HG02759 (cell line): ENCODE measurements around the gene ACP1.
"Not testable (repeated sequence)": the region's sequence is repeated elsewhere in the genome, so short reads cannot be mapped to it uniquely, and the experiment has no call there.

Source experiments
- ATAC-seq: cut with Tn5 transposase; IDR thresholded peaks from one replicate; pipeline ENCODE4 v1.9.1; 2021; ENCODE audit warnings: mild to moderate bottlenecking, moderate library complexity; ENCODE audit not compliant: unreplicated experiment

The ACP1 gene

DNA sequence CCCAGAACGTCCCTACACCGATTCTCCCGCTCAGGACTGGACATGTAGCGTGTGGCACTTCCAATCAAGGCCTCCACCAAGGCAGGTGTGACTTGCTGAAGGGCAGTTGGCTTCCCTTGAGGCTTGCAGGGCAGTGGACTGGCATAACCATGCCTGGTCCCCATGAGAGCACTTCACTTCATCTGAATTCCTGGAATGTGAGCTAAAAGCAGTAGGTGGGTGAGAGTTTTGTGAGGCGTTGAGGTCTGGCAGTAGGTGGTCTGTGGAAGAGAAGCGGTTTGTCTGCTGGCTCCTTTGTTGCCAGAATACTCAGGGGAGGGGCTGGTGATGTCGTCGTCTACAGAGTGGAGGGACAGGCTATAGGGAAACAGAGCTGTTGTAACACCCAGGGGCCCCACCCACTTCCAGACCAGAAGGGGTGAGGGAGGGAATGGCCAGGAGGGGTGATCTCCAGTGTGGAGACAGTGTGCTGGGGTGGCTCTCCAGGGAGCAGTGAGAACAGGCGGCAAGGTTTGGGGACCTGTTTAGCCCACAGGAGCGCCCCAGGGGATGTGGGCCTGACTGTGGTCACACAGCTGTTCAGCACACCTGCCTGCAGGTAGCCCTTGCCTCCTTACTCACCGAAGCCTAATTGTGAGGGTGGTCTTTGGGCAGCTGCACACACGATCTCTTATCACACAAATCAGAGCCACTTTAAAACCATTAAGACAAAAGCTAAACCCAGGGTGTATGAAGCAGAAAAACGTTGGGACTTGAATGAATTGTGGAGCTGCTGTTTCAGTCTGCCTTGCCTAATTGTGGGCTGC lies 44.6 kb downstream of the ACP1 start:
- ATAC-seq = no peak

DNA sequence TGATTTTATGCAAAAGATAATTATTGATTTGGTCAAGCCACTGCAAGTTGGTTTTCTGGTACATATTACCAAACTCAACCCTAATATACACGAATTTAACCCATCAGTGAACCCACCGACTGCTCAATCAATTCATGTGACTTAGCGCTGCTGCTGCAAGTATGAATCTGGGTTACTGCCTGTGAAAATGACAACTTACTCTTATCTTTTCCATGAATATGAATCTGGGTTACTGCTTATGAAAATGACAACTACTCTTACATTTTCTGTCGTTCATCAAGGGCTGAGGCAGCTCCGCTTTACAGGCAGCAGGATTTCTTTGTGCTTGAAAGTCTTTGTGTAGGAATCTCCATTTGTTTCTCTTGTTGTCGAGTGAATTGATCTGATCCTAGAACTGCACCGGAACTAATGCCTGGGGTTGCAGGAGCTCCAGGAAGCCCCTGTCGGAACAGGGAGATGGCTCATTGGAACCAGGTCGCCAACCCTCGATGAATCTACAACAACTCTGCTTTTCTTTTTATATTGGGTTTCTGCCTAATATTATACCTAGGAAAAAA lies 45.3 kb downstream of the ACP1 start:
- ATAC-seq = no peak

DNA sequence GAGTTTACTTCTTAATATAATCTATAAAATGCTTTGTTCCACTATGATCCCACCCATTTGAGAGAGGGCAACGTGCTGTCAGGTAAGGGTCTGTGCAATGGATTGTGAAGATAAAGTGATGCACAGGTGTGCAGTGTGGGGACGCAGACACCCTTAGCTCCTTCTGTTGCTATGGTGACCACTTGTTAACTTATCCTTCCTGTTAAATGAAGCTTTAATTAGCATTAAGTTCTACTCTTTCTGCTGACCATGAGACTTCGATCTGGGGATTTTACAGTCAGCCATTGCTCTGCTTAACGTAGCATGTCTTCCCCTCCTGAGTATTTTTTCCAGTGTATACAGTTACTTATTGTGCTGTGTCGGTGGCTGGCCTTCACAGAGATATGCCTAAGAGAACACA lies 46.2 kb downstream of the ACP1 start:
- ATAC-seq = no peak

DNA sequence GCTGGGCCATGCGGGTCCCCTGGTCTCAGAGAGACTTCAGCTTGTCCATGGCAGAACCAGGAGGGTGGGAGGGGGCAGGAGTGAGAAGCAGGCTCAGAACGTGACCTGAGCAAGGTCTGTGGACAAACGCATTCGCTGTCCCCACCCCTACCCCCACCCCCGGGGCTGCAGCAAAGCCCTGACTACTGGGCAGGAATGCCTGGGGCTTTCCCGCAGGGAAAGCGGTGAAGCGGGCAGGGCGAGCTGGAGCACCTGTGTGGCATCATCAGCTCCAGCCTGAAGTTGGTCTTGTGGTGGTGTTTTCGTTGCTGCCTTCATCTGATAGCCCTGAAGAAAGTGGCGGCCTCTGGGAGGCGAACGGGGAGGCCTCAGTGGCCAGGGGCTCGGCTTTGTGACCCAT lies 49.2 kb downstream of the ACP1 start:
- ATAC-seq = no peak

DNA sequence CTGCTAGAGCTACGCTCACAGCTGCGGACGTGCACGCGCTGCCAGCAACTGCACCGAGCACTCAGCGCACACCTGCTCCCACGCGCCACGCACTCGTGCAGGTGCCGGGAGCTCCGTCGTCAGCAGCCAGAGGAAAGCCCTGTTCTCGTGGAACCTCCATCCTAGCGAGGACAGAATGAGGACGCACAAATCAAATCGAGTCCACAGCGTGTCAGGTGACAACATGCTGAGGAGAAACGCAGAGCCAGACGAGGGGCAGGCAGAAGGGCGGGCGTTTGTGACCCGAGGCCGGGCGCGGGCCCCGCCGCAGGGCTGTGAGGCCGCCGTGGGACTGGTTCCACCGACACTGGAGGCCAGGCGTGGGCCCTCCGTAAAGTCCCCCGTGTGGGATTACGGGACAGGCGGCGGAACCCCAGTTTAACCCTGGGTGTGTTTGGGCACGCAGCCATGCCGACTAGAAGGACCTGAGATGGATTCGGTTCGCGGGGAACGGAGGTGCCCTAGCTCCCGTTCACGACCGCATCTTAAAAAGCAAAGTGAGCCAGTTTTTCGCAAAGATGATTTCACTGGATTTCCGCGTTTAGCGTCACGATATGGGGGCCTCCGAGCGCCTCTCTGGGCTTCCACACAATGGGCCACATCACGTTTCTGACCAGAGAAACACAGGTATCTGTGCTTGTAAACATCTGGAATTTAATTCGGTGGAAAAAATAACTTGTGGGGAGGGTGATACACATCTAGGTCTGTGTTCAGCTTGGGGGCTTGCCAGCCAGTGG lies 50.0 kb downstream of the ACP1 start:
- no peak for ATAC-seq

DNA sequence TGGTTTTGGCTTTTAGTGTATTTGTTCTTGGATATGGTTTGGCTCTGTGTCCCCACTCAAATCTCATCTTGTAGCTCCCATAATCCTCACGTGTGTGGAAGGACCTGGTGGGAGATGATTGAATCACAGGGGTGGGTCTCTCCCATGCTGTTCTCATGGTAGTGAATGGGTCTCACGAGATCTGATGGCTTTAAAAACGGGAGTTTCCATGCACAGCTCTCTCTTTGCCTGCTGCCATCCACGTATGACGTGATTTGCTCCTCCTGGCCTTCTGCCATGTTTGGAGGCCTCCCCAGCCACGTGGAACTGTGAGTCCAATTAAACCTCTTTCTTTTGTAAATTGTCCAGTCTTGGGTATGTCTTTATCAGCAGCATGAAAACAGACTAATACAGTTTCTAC lies 51.2 kb downstream of the ACP1 start:
- ATAC-seq = not testable (repeated sequence)

DNA sequence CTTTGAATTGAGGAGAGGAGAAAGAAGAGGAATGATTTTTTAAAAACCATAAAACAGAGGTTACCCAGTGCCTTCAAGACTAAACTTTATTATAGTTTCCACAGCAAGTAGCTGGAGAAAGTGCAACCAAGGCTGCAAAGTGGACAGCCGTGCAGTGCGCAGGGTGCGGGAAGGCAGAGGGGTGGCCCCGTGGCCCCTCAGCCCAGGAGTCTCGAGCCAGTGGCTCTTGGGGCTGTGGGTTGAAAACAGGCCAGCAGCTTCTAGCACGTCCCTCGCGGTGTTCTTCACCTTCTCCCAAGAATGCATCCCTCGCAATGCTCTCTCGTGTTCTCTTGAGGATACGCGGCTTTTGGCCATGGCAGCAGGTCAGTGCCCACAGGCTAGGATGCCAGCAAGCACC lies 51.6 kb downstream of the ACP1 start:
- no peak for ATAC-seq

DNA sequence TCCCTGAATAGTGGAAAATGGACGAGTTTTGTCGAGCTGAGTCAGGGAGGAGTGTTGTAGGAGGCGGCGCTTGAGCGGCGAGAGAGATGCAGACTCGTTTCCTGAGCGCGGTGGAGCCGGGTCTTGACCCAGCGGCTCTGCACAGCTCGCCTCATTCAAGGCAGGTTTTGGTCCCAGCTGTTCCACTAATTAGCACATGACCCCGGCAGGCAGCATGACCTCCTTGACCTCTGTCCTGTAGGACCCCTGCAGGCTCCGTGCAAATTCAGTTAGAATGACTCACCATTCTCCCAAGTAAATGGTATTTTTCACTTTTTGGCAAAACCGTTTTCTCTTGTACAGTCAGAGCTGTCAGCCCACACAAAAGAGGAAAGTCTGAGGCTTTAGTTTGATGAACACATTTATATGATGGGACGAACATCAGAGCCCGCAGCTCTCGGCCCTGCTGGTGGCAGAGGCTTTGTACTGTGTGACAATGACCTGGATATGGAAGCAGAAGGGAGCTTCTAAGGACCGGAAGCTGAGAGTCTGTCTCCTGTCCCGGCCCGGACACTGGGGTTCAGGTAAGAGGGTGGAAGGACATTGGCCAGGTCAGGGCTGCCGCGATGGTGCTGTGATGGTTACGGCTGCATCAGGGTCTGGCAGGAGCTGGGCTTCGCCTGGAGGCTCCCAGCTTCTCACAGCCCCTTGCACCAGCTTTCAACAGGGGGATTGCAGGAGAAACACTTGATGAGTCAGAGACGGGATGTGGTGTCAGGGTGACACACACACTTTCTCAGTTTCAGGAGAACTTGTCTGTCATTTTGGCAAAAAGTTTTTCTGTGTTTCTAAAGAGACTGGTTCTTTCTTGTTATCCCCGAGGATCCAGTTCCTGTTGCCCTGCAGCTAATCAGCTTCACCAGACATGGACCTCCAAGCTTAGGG lies 53.0 kb downstream of the ACP1 start:
- ATAC-seq = no peak

DNA sequence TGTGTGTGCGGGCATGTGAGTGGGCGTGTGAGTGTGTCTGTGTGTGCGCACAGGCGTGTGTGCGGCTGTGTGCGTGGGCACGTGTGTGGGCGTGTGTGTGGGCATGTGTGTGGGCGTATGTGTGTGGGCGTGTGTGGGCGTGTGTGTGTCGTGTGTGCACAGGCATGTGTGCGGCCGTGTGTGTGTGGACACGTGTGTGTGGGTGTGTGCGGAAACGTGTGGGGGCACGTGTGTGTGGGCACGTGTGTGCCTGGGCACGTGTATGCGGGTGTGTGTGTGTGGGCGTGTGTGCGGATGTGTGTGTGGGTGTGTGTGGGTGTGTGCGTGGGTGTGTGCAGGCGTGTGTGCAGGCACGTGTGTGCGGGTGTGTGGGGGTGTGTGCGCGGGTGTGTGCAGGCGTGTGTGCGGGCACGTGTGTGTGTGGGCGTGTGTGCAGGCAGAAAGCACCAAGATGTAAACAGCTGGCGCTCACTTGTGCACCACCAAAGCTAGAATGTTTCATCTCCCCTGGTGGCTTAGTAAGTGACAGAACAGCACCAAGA lies 54.4 kb downstream of the ACP1 start:
- no peak for ATAC-seq

DNA sequence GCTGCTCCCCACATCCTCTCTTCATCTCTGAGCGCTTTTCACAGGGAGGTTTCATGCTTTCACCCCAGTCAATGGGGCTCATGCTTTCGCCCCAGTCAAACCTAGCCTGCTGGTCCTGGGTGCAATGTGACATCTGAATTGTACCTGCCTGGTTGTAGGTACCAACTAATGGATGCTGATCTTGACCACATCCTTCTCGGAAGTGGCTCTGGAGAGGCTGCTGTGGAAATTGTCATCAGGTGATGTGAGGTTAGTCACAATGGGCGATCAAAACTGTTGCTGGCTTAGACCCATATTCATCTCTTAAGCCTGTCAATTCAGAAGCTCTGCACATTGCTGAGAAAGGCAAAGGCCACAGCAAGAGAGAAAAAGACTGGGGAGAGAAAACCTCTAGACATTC lies 55.8 kb downstream of the ACP1 start:
- ATAC-seq = no peak

DNA sequence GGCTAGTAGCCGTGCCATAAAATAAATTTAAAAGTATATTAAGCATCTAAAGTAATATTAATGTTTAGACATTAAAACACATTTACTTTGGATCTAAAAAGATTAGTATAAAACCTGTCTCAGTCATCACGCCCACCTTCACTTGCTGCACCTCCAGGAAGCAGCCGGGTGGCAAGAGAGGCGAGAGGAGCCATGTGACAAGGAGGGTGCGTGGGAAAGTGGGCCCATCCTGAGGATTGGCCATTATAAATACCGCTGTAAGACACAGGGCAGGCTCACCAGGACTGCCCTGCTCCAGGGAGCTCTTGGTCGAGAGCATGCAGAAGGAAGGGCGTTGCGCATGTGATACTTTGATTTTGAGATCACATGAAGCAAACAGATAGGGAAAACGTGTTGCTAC lies 57.6 kb downstream of the ACP1 start:
- no peak for ATAC-seq

DNA sequence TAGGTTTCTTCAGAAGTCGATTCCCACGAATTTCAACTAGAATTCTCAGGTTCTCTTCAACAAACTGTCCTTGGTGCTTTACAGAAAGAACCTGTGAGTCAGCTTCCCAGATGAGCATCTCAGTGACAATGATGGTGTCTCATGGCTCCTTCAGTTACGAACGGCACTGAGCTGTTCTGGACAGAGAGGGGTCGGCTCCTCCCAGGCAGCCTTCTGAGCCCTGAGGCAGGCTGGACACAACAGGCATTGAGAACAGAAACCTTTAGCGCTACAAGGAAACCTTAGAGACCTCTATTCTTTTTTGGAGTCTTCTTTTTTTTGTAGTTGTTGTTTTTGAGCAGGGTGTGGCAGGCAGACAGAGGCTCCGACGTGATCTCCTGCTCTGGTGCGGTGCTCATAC lies 58.3 kb downstream of the ACP1 start:
- no peak for ATAC-seq
